Panc1 (cell line): ENCODE measurements around the gene MOB3C.

Experiments
- POLR2AphosphoS5 ChIP-seq: IDR thresholded peaks from 2 replicates; pipeline ENCODE4 v1.6.1; 2012; ENCODE audit warnings: mild to moderate bottlenecking, low read depth, low read length, moderate library complexity
- TCF7L2 ChIP-seq: IDR thresholded peaks from 2 replicates; pipeline ENCODE4 v1.6.1; 2011; ENCODE audit warnings: mild to moderate bottlenecking, low read depth, low read length, inconsistent platforms

GRCh38 chr1:46659307-46659870, 42.8 kb upstream of the MOB3C start:
- TF ChIP-seq POLR2AphosphoS5 (no peak), TCF7L2 (no peak)
